Measurements from ENCODE around the gene CA6.
"Not testable (repeated sequence)": the region's sequence is repeated elsewhere in the genome, so short reads cannot be mapped to it uniquely, and the experiment has no call there.

CA6 gene

DNA sequence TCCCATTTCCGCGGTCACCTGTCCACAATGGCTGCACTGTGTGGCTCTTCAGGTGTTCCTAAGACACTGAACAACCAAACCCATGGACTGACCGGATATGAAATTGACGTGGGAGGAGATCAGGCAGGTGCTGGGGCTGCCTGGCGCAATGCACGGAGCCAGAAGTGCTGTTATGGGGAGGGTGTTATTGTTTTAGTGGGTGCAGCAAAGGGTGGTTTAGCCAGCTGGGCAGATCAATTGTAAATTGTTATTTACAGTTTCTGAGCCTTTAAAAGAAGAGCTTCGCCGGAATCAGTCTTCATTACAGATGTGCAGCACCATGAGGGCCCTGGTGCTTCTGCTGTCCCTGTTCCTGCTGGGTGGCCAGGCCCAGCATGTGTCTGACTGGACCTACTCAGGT lies at the start of gene CA6:
TSS of gene CA6 (plus strand) at position 301 of the 400 bp plus-strand sequence. CDS start at position 320, 19 bp downstream.
- H3K4me3 ChIP-seq (ENCODE audit: low read length): no peak within 1 kb of the TSS
- TF ChIP-seq ZNF274 (IDR thresholded peaks at IDR 0.05; ENCODE audit: low read depth, low read length): no peak

DNA sequence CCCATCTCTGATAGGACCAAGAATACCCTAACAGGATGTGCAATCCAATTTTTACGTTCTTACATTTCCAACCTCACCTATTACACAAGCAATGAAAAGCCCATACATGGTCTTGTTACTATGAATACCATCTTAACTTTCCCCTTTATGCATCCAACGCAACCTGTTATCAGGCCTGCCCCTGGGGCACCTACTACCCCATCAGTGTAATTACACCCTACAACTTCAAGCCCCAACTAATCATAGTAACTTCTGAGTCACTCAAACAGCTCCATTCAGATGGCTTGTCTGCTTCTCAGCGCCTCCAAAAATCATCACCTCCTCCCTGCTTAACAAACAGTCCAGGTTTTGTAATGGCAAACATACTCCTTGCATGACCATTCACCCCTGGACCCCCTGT lies 48.9 kb upstream of the CA6 start:
- H3K4me3 ChIP-seq (ENCODE audit: low read length): not testable (repeated sequence)

DNA sequence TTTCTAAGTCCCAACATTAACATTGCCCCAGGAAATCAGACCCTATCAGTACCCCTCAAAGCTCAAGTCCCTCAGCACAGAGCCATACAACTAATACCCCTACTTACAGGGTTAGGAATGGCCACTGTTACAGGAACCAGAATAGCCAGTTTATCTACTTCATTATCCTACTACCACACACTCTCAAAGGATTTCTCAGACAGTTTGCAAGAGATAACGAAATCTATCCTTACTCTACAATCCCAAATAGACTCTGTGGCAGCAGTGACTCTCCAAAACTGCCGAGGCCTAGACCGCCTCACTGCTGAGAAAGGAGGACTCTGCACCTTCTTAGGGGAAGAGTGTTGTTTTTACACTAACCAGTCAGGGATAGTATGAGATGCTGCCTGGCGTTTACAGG lies 48.2 kb upstream of the CA6 start:
- H3K4me3 ChIP-seq (ENCODE audit: low read length): not testable (repeated sequence)

DNA sequence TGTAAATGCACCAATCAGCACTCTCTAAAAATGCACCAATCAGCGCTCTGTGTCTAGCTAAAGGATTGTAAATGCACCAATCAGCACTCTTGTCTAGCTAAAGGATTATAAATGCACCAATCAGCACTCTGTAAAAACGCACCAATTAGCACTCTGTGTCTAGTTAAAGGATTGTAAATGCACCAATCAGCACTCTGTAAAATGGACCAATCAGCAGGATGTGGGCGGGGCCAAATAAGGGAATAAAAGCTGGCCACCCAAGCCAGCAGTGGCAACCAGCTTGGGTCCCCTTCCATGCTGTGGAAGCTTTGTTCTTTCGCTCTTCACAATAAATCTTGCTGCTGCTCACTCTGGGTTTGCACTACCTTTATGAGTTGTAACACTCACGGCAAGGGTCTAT lies 47.2 kb upstream of the CA6 start:
- not testable (repeated sequence) for H3K4me3 ChIP-seq (ENCODE audit: low read length)

DNA sequence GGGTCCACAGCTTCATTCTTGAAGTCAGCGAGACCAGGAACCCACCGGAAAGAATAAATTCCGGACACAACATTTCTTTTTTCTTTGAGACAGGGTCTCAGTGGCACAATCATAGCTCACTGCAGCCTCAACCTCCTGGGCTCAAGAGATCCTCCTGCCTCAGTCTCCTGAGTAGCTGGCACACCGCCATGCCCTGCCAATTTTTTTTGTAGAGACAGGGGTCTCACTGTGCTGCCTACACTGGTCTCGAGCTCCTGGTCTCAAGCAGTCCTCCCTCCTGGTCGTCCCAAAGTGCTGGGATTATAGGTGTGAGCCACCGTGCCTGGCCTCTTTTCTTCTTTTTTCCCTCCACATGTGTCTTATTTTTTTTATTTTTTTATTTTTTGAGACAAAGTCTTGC lies 46.6 kb upstream of the CA6 start:
- no peak overlapping the region for H3K4me3 ChIP-seq (ENCODE audit: low read length)
- TF ChIP-seq ZNF274 (IDR thresholded peaks at IDR 0.05; ENCODE audit: low read depth, low read length): no peak

DNA sequence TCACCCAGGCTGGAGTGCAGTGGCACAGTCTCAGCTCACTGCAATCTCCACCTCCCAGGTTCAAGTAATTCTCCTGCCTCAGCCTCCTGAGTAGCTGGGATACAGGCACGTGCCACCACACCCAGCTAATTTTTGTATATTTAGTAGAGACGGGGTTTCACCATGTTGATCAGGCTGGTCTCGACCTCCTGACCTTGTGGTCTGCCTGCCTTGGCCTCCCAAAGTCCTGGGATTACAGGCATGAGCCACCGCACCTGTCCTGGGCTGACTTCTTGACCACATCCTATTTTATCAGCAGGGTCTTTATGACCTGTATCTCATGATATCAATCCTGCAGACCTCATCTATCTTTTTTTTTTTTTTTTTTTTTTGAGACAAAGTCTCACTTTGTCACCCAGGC lies 45.0 kb upstream of the CA6 start:
- H3K4me3 ChIP-seq (ENCODE audit: low read length): not testable (repeated sequence)

DNA sequence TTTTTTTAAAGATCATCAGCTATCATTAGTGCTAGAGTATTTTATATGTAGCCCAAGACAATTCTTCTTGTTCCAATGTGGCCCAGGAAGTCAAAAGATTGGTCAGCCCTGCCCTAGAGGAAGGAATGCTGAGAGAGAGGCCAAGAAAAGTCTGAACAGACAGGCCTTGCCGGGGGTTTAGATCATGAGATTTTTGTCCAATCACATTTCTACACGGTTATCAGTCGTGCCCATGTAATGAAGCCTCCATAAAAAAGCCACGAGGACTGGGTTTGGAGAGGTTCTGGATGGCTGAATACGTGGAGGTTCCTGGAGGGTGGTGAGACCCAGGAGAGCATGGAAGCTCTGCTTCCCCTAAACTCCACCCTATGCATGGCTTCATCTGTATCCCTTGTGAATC lies 42.9 kb upstream of the CA6 start:
- no peak for TF ChIP-seq ZNF274 (IDR thresholded peaks at IDR 0.05; ENCODE audit: low read depth, low read length)
- no peak overlapping the region for H3K4me3 ChIP-seq (ENCODE audit: low read length)

DNA sequence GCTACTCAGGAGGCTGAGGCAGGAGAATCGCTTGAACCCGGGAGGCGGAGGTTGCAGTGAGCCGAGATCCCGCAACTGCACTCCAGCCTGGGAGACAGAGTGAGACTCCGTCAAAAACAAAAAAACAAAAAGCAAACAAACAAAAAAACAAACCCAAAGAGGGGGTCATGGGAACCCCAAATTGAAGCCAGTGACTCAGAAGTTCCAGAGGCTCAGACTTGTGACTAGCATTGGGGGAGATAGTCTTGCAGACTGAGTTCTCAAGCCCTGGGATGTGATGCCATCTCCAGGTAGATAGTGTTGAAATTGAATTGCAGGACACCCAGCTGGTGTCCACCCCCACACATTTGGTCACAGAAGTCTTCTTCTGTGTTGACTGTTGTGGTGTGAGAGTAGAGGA lies 42.3 kb upstream of the CA6 start:
- TF ChIP-seq ZNF274 (IDR thresholded peaks at IDR 0.05; ENCODE audit: low read depth, low read length): no peak

DNA sequence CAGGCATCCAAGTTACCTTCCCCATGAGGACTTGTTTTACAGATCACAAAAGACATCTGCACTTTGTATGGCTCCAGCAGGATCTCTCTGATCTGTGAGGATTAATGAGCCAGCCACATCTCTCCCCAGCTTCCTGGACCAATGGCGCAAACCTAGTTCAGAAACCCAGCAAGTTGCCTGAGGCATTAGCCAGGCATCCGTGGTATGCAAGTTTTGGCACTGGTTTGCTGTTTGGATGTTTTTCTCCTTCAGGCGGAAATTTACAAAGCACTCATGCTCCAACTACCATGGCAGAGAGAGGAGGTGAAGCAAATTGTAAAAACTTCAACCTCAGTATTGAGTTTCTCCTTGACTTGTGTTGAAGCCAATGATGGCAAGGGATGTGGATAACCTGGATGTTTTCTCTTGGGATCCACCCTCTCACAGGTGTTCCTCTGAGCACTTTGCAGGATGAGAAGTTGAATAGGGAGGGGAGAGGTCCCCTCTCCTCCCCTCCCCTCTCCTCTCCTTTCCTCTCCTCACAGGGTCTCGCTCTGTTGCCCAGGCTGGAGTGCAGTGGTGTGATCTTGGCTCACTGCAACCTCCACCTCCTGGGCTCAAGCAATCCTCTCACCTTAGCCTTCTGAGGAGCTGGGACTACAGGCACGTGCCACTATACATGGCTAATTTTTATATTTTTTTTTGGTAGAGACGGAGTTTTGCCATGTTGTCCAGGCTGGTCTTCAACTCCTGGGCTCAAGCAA lies 41.6 kb upstream of the CA6 start:
- no peak for TF ChIP-seq ZNF274 (IDR thresholded peaks at IDR 0.05; ENCODE audit: low read depth, low read length)
- no peak overlapping the region for H3K4me3 ChIP-seq (ENCODE audit: low read length)

More for the DNA sequence above, 42.3 kb upstream of the CA6 start:
- H3K4me3 ChIP-seq (ENCODE audit: low read length): no peak overlapping the region

DNA sequence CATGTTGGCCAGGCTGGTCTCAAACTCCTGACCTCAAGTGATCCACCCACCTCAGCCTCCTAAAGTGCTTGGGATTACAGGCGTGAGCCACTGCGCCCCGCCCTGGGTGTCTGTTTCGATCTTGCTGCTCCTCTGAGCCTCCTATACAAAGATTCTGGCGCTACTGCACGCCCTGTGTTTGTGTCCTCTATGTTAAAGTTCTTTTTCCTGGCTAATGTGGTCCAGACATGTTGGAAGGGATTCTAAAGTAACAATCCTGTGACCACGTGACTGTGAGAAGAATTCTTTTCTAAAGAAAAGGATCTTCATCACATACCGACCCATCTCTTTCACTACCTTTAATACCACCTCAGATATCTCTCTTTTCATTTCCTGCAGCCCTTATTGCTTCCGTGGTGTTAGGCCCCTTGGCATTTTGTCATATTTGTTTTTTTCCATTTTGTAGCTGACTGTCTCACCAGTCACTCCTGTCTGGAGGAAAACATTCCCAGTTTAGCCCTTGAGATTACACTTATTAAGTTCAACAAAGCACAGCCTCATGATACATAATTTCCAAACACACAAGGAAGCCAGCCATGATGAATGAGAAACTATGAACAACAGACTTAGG lies 40.0 kb upstream of the CA6 start:
- no peak overlapping the region for H3K4me3 ChIP-seq (ENCODE audit: low read length)
- no peak for TF ChIP-seq ZNF274 (IDR thresholded peaks at IDR 0.05; ENCODE audit: low read depth, low read length)

DNA sequence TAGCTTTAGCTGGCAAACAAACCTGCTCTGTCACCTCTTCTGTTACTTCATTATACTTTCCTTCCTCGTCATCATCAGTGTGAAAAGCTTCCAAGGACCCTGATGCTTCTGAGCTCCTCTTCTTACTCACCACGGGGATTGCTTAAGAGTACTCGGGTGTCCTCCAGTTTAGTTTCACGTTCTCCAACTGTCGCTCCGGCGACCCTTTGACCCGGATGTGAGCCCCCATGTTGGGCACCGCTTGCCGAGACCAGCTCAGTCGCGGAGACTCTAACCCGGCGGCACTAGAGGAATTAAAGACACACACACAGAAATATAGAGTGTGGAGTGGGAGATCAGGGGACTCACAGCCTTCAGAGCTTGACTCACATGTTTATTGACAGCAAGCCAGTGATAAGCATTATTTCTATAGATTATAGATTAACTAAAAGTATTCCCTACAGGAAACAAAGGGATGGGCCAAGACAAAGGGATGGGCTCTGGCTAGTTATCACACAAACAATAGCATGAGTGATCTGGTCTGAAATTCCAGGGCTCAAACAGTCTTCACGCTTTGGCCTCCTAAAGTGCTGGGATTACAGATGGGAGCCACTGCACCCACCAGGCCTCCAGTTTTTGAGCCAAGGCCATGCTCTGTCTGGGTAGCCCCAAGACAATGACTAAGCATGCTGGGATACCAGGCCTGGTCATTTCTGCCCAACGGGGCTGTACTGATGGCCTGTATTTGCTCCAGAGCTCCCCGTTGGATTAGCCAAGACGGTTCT lies 37.1 kb upstream of the CA6 start:
- TF ChIP-seq ZNF274 (IDR thresholded peaks at IDR 0.05; ENCODE audit: low read depth, low read length): no peak

DNA sequence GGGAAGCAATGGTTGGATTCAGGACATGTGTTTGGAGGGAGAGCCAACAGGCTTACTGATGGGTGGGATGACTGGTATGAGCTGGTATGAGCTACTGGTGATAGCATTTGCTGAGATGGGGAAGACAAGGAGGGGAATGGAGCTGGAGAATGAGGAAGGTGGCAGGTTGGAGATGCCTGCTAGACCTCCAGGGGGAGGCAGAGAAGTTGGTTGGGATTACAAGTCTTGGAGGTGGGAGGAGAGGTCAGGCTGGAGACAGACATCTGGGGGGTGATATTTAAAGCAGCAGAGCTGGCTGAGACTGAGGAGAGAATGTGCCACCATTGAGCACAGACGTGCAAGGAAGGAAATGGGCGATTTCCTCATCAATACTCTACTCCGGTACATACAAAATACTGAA lies 35.3 kb upstream of the CA6 start:
- no peak for TF ChIP-seq ZNF274 (IDR thresholded peaks at IDR 0.05; ENCODE audit: low read depth, low read length)
- no peak overlapping the region for H3K4me3 ChIP-seq (ENCODE audit: low read length)

More for the DNA sequence above, 37.1 kb upstream of the CA6 start:
- H3K4me3 ChIP-seq (ENCODE audit: low read length): no peak overlapping the region

DNA sequence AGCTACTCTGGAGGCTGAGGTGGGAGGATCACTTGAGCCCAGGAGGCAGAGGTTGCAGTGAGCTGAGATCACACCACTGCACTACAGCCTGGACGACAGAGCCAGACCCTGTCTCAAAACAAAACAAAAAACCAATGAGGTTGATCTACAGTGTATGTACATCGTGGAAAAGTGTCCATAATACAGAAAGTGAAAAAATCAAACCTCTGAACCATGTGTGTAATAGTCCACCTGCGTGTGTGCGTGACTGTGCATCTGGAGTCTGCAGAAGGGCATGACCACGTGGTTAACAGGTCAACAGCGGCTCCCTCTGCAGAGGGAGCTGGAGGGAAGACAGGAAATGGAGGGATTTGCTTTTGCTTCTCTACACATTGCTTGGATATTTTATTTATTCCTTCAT lies 34.8 kb upstream of the CA6 start:
- no peak overlapping the region for H3K4me3 ChIP-seq (ENCODE audit: low read length)
- TF ChIP-seq ZNF274 (IDR thresholded peaks at IDR 0.05; ENCODE audit: low read depth, low read length): no peak

DNA sequence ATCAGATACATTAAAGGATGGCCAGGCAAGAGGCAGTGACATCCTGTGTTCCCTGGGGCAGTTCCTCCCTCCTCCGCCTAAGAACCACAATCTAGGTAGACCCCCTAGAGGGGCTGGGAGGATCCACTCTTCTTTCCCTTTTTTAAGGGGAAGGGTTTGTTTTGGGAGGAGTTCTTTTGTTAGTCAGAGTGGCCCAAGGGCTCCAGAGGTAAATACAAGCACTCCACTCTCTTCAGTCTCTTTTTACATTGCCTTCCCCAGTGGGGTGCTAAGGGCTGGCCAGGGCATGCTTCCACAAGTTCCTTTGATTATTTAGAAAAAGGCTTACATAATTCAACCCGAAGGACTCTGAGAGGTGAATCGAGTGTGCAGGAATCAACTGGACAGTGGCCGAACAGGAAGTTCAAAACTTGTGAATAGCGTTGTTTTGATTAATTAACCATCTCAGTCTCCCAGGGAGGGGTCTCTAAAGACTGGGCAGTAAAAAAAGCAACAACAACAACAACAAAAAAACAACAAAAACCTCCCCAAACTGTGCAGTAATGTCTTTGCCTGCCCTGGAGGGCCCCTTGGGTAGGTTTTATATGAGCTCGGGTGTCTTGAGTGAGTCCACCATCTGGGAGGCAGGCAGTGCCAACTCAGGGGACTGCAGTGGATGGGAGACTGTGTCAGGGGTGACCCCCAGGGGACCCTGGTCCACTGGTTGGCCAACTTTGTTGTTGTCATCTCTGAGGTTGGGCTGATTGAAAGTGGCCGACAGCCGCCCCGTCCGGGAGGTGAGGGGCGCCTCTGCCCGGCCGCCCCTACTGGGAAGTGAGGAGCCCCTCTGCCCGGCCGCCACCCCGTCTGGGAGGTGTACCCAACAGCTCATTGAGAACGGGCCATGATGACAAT lies 34.0 kb upstream of the CA6 start:
- no peak for TF ChIP-seq ZNF274 (IDR thresholded peaks at IDR 0.05; ENCODE audit: low read depth, low read length)
- no peak overlapping the region for H3K4me3 ChIP-seq (ENCODE audit: low read length)

Measured in GM08714 (cell line).